GM12865 (cell line): ENCODE measurements around the gene ZNF256.

Experiments used
- DNase-seq: peaks from one replicate; pipeline ENCODE4 v3.0.0; 2010; ENCODE audit warnings: low read depth
- H3K4me3 ChIP-seq: 2 replicates; pipeline ENCODE4 v1.5.1; 2011; ENCODE audit warnings: mild to moderate bottlenecking, low read depth, low read length, control low read depth
- TF ChIP-seq, protein P1 (sequence below): IDR thresholded peaks from 2 replicates; pipeline ENCODE4 v1.5.1; 2011; ENCODE audit warnings: low read length, control low read depth, low read depth, inconsistent platforms; ENCODE audit not compliant: insufficient read depth; ENCODE audit errors: missing control alignments

ZNF256 gene

GRCh38 chr19:57903618-57904184, 43.8 kb downstream of the ZNF256 start:
- no peak overlapping the region for H3K4me3 ChIP-seq
- TF ChIP-seq, protein P1, sequence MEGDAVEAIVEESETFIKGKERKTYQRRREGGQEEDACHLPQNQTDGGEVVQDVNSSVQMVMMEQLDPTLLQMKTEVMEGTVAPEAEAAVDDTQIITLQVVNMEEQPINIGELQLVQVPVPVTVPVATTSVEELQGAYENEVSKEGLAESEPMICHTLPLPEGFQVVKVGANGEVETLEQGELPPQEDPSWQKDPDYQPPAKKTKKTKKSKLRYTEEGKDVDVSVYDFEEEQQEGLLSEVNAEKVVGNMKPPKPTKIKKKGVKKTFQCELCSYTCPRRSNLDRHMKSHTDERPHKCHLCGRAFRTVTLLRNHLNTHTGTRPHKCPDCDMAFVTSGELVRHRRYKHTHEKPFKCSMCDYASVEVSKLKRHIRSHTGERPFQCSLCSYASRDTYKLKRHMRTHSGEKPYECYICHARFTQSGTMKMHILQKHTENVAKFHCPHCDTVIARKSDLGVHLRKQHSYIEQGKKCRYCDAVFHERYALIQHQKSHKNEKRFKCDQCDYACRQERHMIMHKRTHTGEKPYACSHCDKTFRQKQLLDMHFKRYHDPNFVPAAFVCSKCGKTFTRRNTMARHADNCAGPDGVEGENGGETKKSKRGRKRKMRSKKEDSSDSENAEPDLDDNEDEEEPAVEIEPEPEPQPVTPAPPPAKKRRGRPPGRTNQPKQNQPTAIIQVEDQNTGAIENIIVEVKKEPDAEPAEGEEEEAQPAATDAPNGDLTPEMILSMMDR, result no peak

DNA sequence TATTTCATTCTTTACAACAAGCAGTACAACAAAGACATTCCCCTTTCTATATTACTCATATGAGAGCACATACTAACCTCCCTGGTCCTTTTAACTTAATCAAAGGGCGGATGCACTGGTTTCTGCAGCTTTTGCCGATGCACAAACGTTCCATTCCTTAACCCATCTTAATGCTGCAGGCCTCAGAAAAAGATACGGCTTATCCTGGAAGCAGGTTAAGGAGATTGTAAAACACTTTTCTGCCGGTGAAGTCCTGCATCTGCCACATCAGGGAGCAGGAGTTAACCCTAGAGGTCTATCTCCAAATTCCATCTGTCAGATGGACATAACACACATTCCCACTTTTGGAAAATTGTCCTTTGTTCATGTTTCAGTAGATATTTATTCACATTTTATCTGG, 47.2 kb downstream of the ZNF256 start:
- H3K4me3 ChIP-seq, result no peak overlapping the region
- DNase-seq, result no peak
- TF ChIP-seq, protein P1, result no peak

More at GRCh38 chr19:57903618-57904184, 43.8 kb downstream of the ZNF256 start:
- no peak for DNase-seq
